MCF 10A (cell line): ENCODE measurements around the gene PKN2. TPM values are rescaled to one million over a fixed set of nuclear protein-coding genes. Genes with fewer than 3 reads are reported as not detected.

Experiments
- BruUV-seq: library from RNA; stranded (reverse); fragments of 400-500 nt; replicated peaks from 2 replicates; lab custom pipeline; 2021; lab: Mats Ljungman, UMichigan
- CTCF ChIA-PET: fragments of 300-600 bp; sonication (Branson Sonifier 250); formaldehyde crosslinking; extraction: SDS; loops from one replicate; lab custom pipeline; 2021; ENCODE audit warnings: antibody characterized with exemption, inconsistent platforms; lab: Yijun Ruan, JAX
- POLR2A ChIA-PET: fragments of 300-600, 350-650 bp; sonication (Branson Sonifier 250); formaldehyde crosslinking; extraction: SDS; loops from one replicate; lab custom pipeline; 2020; ENCODE audit warnings: antibody characterized with exemption, inconsistent platforms; lab: Yijun Ruan, JAX
- DNase-seq: peaks from one replicate; pipeline ENCODE4 v3.0.0-alpha.2; 2018; ENCODE audit not compliant: unreplicated experiment
- H3K27ac Mint-ChIP-seq: one replicate; pipeline ENCODE4 v1.8.0; 2022; ENCODE audit warnings: mild to moderate bottlenecking, low read depth, mixed read lengths; ENCODE audit not compliant: unreplicated experiment
- H3K27me3 Mint-ChIP-seq: one replicate; pipeline ENCODE4 v1.8.0; 2022; ENCODE audit warnings: mixed read lengths; ENCODE audit not compliant: insufficient read depth, unreplicated experiment
- H3K36me3 Mint-ChIP-seq: one replicate; pipeline ENCODE4 v1.8.0; 2022; ENCODE audit warnings: mild to moderate bottlenecking, moderate library complexity, mixed read lengths; ENCODE audit not compliant: insufficient read depth, unreplicated experiment
- H3K4me1 Mint-ChIP-seq: one replicate; pipeline ENCODE4 v1.8.0; 2022; ENCODE audit warnings: mixed read lengths; ENCODE audit not compliant: insufficient read depth, unreplicated experiment
- H3K4me3 Mint-ChIP-seq: one replicate; pipeline ENCODE4 v1.8.0; 2022; ENCODE audit warnings: mild to moderate bottlenecking, moderate library complexity, mixed read lengths; ENCODE audit not compliant: unreplicated experiment
- H3K9me3 Mint-ChIP-seq: one replicate; pipeline ENCODE4 v1.8.0; 2022; ENCODE audit warnings: mixed read lengths; ENCODE audit not compliant: unreplicated experiment
- CTCF ChIP-seq: fragments of 200-600 bp; IDR thresholded peaks from one replicate; pipeline ENCODE4 v1.8.0; 2022; ENCODE audit warnings: antibody characterized with exemption, mild to moderate bottlenecking; ENCODE audit not compliant: unreplicated experiment
- intact Hi-C: fragments of 100-400 bp; cut with micrococcal nuclease; formaldehyde crosslinking; loops from 2 replicates; pipeline ENCODE4 v1.14.1; 2022
- total RNA-seq: library from RNA; stranded (reverse); gene quantifications from 2 replicates; pipeline ENCODE4 v1.2.3, GENCODE V29; 2022

PKN2 gene
- total RNA-seq, 1 experiment from 2014 or later: 40.2 TPM

DNA sequence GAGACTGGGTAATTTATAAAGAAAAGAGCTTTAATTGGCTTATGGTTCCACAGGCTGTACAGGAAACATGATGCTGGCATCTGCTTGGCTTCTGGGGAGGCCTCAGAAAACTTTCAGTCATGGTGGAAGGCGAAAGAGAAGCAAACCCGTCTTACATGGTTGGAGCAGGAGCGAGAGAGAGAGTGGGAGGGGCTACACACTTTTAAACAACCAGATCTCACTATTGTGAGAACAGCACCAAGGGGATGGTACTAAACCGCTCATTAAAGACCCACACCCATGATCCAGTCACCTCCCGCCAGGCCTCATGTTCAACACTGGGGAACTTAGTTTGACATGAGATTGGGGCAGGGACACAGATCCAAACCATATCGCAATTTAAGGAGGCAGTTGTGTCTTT, 69.4 kb downstream of the PKN2 start:
- Mint-ChIP-seq H3K4me1 (no peaks in the 10 kb centered on the region), H3K27me3 (no peaks in the 10 kb centered on the region), H3K4me3 (no peak overlapping the region), H3K9me3 (no peaks in the 10 kb centered on the region), H3K36me3 (peaks cover 12% of the 10 kb centered on the region), H3K27ac (no peak overlapping the region)
- no TSS peak for BruUV-seq
- ChIA-PET CTCF (interaction anchor here (0.9 kb wide), 1 partner anchor 18 kb away, joined by 3 read pairs; no protein-coding TSS in a partner anchor), POLR2A (interaction anchor here (1.4 kb wide), 1 partner anchor 20 kb away, joined by 3 read pairs; no protein-coding TSS in a partner anchor)
- no peak for TF ChIP-seq CTCF
- no peak for DNase-seq
- intact Hi-C loops: no loop called here

- Mint-ChIP-seq H3K4me1 (peaks cover 21% of the 10 kb centered on the region), H3K27me3 (no peaks in the 10 kb centered on the region), H3K36me3 (peaks cover 22% of the 10 kb centered on the region), H3K4me3 (no peak overlapping the region), H3K27ac (no peak overlapping the region), H3K9me3 (no peaks in the 10 kb centered on the region)
- DNase-seq: no peak
- CTCF ChIA-PET: interaction anchor here (0.6 to 1.2 kb wide), 2 partner anchors 28 to 110 kb away, joined by 3 to 8 read pairs; no protein-coding TSS in a partner anchor
- POLR2A ChIA-PET: interaction anchor here (1.5 kb wide), 1 partner anchor 10 kb away, joined by 3 read pairs; no protein-coding TSS in a partner anchor
- no peak for TF ChIP-seq CTCF
- intact Hi-C loops: no loop called here
- BruUV-seq: no TSS peak
These were observed 79.8 kb downstream of the PKN2 start for GRCh38 chr1:88763649-88764406.

DNA sequence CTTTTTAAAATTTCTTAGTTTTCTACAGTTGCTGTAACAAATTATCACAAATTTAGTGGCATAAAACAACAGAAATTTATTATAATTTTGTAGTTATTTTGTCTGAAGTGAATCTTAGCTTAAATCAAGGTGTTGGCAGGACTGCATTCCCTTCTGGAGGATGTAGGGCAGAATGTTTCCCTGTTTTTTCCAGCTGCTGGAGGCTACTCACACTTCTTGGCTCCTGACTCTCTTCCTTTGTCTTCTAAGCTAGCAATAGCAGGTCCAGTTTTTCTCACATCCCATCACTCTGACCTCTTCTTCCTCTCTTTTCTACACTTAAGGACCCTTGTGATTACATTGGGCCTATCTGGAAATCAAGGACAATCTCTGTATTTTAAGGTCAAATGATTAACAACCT, 84.1 kb downstream of the PKN2 start:
- Mint-ChIP-seq H3K27ac (no peak overlapping the region), H3K36me3 (peaks cover 33% of the 10 kb centered on the region), H3K4me1 (peaks cover 17% of the 10 kb centered on the region), H3K4me3 (no peak overlapping the region), H3K27me3 (no peaks in the 10 kb centered on the region), H3K9me3 (no peaks in the 10 kb centered on the region)
- POLR2A ChIA-PET: interaction anchor here (0.6 to 0.7 kb wide), 2 partner anchors 91 to 204 kb away, joined by 3 read pairs; no protein-coding TSS in a partner anchor
- intact Hi-C loops: no loop called here
- CTCF ChIA-PET: interaction anchor here (1.1 kb wide), 1 partner anchor 11 kb away, joined by 3 read pairs; no protein-coding TSS in a partner anchor
- no peak for TF ChIP-seq CTCF
- no peak for DNase-seq
- no TSS peak for BruUV-seq

GRCh38 chr1:88768816-88769215, 84.7 kb downstream of the PKN2 start:
- no peak for TF ChIP-seq CTCF
- intact Hi-C loops: no loop called here
- BruUV-seq: no TSS peak
- H3K27ac Mint-ChIP-seq: no peak overlapping the region
- H3K36me3 Mint-ChIP-seq: peaks cover 28% of the 10 kb centered on the region
- CTCF ChIA-PET: interaction anchor here (0.6 kb wide), 1 partner anchor 24 kb away, joined by 3 read pairs; no protein-coding TSS in a partner anchor
- H3K4me3 Mint-ChIP-seq: no peak overlapping the region
- POLR2A ChIA-PET: no interaction called here
- no peaks in the 10 kb centered on the region for H3K27me3 Mint-ChIP-seq
- no peaks in the 10 kb centered on the region for H3K9me3 Mint-ChIP-seq
- H3K4me1 Mint-ChIP-seq: peaks cover 16% of the 10 kb centered on the region
- DNase-seq: no peak
